Kidney epithelial cell (primary cell): Measurements from ENCODE around the gene JMJD8. TPM values are rescaled to one million over a fixed set of nuclear protein-coding genes. Genes with fewer than 3 reads are reported as not detected.
A peak's percentile ranks its signal among the peaks of the same experiment; 100 is the strongest.

Experiments
- DNase-seq: peaks from one replicate; pipeline ENCODE4 v3.0.0-alpha.2; 2010; ENCODE audit warnings: low read depth
- H3K27me3 ChIP-seq: 2 replicates; pipeline ENCODE4 v1.6.0; 2011; ENCODE audit warnings: low read length; ENCODE audit not compliant: control insufficient read depth, insufficient read depth
- H3K36me3 ChIP-seq: 2 replicates; pipeline ENCODE4 v1.5.1; 2011; ENCODE audit warnings: low read length; ENCODE audit not compliant: control insufficient read depth, insufficient read depth
- H3K4me3 ChIP-seq: 2 replicates; pipeline ENCODE4 v1.5.1; 2011; ENCODE audit warnings: low read depth, mild to moderate bottlenecking, control low read depth, low read length
- CTCF ChIP-seq: IDR thresholded peaks from 2 replicates; pipeline ENCODE4 v1.5.1; 2011; ENCODE audit warnings: mild to moderate bottlenecking, moderate library complexity, low read length, control low read depth, inconsistent platforms; ENCODE audit not compliant: insufficient read depth, poor library complexity, severe bottlenecking
- total RNA-seq: library from RNA; depleted of rRNA; stranded (reverse); fragments of >200 nt; gene quantifications from 2 replicates; pipeline ENCODE4 v1.2.3, GENCODE V29; 2015

JMJD8 gene
- total RNA-seq, 1 donor from 2014 or later: 59.4 TPM

- no peaks in the 10 kb centered on the region for H3K36me3 ChIP-seq
- no peak overlapping the region for H3K4me3 ChIP-seq
- H3K27me3 ChIP-seq: no peaks in the 10 kb centered on the region
These were observed 43.5 kb downstream of the JMJD8 start for GRCh38 chr16:640614-641013.

GRCh38 chr16:638836-639235 lies 45.3 kb downstream of the JMJD8 start:
- no peaks in the 10 kb centered on the region for H3K36me3 ChIP-seq
- no peaks in the 10 kb centered on the region for H3K27me3 ChIP-seq
- no peak overlapping the region for H3K4me3 ChIP-seq
- DNase-seq: no peak
- no peak for TF ChIP-seq CTCF

More at GRCh38 chr16:640614-641013, 43.5 kb downstream of the JMJD8 start:
- no peak for TF ChIP-seq CTCF
- DNase-seq: no peak

GRCh38 chr16:638034-638543 lies 46.0 kb downstream of the JMJD8 start:
- no peak for TF ChIP-seq CTCF
- Histone ChIP-seq H3K36me3 (no peaks in the 10 kb centered on the region), H3K4me3 (no peak overlapping the region), H3K27me3 (no peaks in the 10 kb centered on the region)
- no peak for DNase-seq

- Histone ChIP-seq H3K36me3 (no peaks in the 10 kb centered on the region), H3K4me3 (peak overlapping the region; percentile 86), H3K27me3 (no peaks in the 10 kb centered on the region)
- no peak for DNase-seq
- no peak for TF ChIP-seq CTCF
These were observed 46.8 kb downstream of the JMJD8 start for GRCh38 chr16:637081-638018.

- TF ChIP-seq CTCF: no peak
- Histone ChIP-seq H3K36me3 (no peaks in the 10 kb centered on the region), H3K27me3 (no peaks in the 10 kb centered on the region), H3K4me3 (peak within 1 kb of the TSS; percentile 86)
- DNase-seq: peak; percentile 69
These were observed 47.7 kb downstream of the JMJD8 start, which contains the start of gene METTL26 for GRCh38 chr16:636206-637080. Gene METTL26 (minus strand): TSS chr16:636305. CDS start chr16:636290, 15 bp downstream.
